HG02884 (cell line): ENCODE measurements around the gene VAMP3.

Experiments used
- ATAC-seq: cut with Tn5 transposase; IDR thresholded peaks from one replicate; pipeline ENCODE4 v1.9.1; 2021; ENCODE audit warnings: mild to moderate bottlenecking, moderate library complexity; ENCODE audit not compliant: unreplicated experiment

The VAMP3 gene

GRCh38 chr1:7810395-7810794, 39.3 kb downstream of the VAMP3 start:
- ATAC-seq = no peak

GRCh38 chr1:7811476-7811875, 40.4 kb downstream of the VAMP3 start:
- no peak for ATAC-seq

- ATAC-seq = no peak
Observed at GRCh38 chr1:7813677-7814373, 42.7 kb downstream of the VAMP3 start.

- no peak for ATAC-seq
Observed at GRCh38 chr1:7821282-7821681, 50.2 kb downstream of the VAMP3 start.

- ATAC-seq = no peak
Observed at GRCh38 chr1:7824701-7825100, 53.6 kb downstream of the VAMP3 start.

GRCh38 chr1:7826363-7826762, 55.3 kb downstream of the VAMP3 start:
- ATAC-seq = no peak

GRCh38 chr1:7827126-7827955, 56.2 kb downstream of the VAMP3 start:
- no peak for ATAC-seq
